ENCODE measurements around the gene ABCA10. TPM values are rescaled to one million over a fixed set of nuclear protein-coding genes. Genes with fewer than 3 reads are reported as not detected.

Gene ABCA10
- total RNA-seq: 5.2 and 5.6 TPM in 2 replicates

GRCh38 chr17:69228576-69228975, at the start of gene ABCA10:
TSS of gene ABCA10 (minus strand) at chr17:69228824. CDS start at chr17:69225358, 3,466 bp downstream.

GRCh38 chr17:69141431-69142174, 87.0 kb downstream of the ABCA10 start, which contains the start of gene ABCA6:
TSS of gene ABCA6 (minus strand) at chr17:69141895. CDS start at chr17:69140703, 1,192 bp downstream.

Other genes with a start within 250 kb of the ABCA10 start
- 18.1 and 54.6 TPM in 2 replicates for gene ABCA9, start 167.9 kb downstream of the ABCA10 start, total RNA-seq
- 31.7 and 55.2 TPM in 2 replicates for gene ABCA6, start 86.9 kb downstream of the ABCA10 start, total RNA-seq
- 13.6 and 15.4 TPM in 2 replicates for gene ABCA5, start 98.3 kb upstream of the ABCA10 start, total RNA-seq
- gene MAP2K6, start 185.9 kb upstream of the ABCA10 start, total RNA-seq: 3.0 and 3.3 TPM in 2 replicates